Fibroblast of skin of back (primary cell): ENCODE data around the gene TBC1D26. TPM values are rescaled to one million over a fixed set of nuclear protein-coding genes. Genes with fewer than 3 reads are reported as not detected.
"Not testable (repeated sequence)": the region's sequence is repeated elsewhere in the genome, so short reads cannot be mapped to it uniquely, and the experiment has no call there.

Experiments
- DNase-seq: peaks from one replicate; pipeline ENCODE4 v3.0.0-alpha.2; 2013
- polyA plus RNA-seq, 2 experiments: library from polyadenylated mRNA; unstranded; fragments of 120-200 nt; gene quantifications; one replicate each; pipeline ENCODE4 v1.2.1, GENCODE V29; 2013; ENCODE audit not compliant: insufficient read length in 2 of 2

TBC1D26 gene
- polyA plus RNA-seq (2013, experiment 1 of 2; ENCODE audit: insufficient read length) = not detected
- not detected for polyA plus RNA-seq (2013, experiment 2 of 2; ENCODE audit: insufficient read length)

DNA sequence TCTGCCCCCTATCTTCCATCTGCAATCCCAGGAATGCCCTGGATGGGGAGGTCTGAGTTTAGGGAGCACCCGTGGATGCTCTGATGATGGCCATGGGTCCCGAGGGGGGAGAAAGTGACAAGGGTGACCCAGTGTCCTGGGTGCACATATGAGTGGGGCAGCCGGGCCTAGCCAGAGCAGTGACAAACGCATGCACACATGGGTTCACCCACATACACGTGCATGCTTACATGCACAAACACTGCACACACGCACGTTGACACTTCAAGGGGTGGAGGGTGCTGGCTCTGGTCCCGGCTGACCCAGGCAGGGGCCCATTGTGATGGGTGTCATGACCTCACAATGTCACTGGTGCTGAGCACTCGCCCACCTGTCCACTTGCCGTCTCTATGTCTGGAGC lies at the start of gene TBC1D26:
TBC1D26 (plus strand) TSS at position 384 of the 400 bp plus-strand sequence. CDS start 3,066 bp downstream, outside the sequence.
- DNase-seq = not testable (repeated sequence)

- DNase-seq = not testable (repeated sequence)
Measured at GRCh38 chr17:15683135-15683534, 48.9 kb upstream of the TBC1D26 start.

DNA sequence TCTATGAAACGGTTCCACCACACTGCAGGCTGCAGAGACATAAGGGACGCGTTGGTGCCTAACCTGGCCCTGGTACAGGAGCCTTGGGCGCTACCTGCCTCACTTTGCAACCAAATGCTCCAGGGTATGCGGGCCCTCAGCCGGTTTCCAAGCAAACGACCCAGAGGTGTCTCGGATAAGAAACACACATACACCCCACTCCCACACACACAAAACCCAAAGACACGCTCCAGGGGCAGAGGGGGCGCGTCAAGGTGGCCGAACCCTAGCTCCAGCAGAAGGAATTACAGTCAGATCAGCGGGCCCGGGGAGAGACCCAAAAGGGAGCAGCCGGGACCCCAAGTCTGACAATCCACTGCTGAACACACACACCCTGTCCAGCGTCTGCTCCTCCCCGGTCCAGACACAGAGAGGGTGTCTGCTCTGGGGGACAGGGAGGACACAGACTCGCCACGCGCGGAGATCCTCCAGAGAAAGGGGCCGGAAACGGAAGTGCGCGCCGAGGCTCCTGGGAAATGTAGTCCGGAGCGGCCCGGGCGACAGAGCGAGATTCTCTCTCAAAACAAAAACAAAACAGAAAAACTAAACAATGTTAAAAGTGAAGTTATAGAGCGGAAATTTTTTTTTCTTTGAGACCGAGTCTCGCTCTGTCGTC lies 48.1 kb upstream of the TBC1D26 start, which contains the start of gene TRIM16:
TRIM16 (minus strand) TSS at position 488 of the 655 bp plus-strand sequence. CDS start 32,702 bp downstream, outside the sequence.
- peak; percentile 56 for DNase-seq

GRCh38 chr17:15687494-15687893 lies 44.6 kb upstream of the TBC1D26 start:
- not testable (repeated sequence) for DNase-seq

DNA sequence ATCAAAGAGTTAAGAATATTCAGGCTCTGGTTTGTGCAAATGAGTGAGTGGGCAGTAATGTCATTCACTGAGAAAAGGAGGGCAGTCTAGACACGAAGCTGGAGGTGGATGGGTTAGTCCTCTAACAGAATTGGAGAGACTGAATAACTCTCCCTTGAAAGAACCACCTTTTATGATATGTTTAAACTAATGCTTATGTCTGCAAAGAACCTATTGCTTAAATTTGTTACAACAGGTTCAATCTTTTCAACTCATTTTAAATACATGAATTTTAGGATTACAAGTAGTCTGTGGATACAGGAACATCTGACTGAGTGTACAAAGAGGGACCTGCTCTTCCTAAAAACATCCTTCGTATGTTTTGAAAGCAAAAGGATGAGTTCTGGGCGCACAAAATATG lies 33.1 kb upstream of the TBC1D26 start:
- not testable (repeated sequence) for DNase-seq

- peak; percentile 100 for DNase-seq
Measured at GRCh38 chr17:15699413-15699924, 32.6 kb upstream of the TBC1D26 start, which contains the start of gene ZNF286A. TSS of gene ZNF286A (plus strand) at chr17:15699752. CDS start at chr17:15700330, 578 bp downstream.

DNA sequence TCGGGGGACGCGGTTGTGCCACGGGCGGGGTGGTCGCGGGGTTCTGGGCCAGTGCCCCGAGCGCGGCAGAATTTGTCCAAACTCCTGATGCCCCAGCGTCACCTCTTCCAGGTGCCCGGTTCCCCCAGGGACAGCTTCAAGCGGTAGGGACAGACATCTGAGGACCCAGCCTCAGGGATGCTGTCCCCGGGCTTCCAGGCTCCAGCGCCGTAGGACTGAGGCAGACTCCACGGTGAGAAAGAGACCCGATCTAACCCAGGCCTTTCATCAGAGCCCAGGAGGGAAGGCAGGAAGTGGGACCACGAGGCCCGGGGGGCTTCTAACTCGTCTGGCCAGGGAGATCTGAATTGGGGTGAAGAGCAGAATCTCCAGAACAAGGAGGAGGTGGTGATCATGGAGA lies 32.1 kb upstream of the TBC1D26 start:
- DNase-seq = not testable (repeated sequence)

DNA sequence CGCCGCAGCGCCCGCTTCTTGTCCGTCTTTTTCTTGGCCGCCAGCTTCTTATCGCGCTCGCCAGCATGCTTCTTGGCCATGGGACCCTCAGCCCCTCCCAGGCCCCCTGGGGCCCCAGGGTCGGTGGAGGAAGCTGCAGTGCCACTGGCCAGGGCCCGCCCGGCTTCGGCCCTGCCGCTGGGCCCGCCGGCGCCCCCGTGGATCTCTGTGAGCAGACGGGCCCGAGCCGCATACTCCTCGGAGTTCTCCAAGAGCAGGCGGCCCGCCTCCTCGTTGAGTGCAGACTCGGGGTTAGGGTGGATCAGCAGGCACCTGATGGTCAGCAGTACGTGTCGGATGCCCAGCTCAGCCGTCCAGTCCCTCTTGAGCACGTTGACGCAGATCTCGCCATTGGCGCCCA lies 27.8 kb upstream of the TBC1D26 start:
- DNase-seq = not testable (repeated sequence)

- DNase-seq = not testable (repeated sequence)
Measured at GRCh38 chr17:15704813-15705212, 27.3 kb upstream of the TBC1D26 start.

- not testable (repeated sequence) for DNase-seq
Measured at GRCh38 chr17:15708879-15709278, 23.2 kb upstream of the TBC1D26 start.

DNA sequence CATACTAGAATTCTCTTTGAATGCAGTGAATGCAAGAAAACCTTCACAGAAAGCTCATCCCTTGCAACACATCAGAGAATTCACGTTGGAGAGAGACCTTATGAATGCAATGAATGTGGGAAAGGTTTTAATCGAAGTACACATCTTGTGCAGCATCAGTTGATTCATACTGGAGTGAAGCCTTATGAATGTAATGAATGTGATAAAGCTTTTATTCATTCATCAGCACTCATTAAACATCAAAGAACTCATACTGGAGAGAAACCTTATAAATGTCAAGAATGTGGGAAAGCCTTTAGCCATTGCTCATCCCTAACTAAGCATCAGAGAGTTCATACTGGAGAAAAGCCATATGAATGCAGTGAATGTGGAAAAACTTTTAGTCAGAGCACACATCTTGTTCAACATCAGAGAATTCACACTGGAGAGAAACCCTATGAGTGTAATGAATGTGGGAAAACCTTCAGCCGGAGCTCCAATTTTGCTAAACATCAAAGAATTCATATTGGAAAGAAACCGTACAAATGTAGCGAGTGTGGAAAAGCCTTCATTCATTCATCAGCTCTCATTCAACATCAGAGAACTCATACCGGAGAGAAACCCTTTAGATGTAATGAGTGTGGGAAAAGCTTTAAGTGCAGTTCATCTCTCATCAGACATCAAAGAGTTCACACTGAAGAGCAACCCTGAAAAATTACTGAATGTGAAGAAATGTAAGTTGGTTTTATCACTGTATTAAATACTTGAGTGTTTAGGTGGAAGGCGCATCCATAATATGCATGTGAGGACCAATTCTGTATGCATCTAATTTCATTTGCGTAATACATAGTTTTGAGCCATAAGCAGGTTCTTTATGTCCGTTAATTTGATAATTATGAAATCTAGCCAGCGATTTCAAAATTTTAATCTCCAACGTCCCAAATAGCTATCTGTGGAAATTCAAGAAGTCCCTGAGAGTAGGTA lies 15.2 kb upstream of the TBC1D26 start:
- not testable (repeated sequence) for DNase-seq

GRCh38 chr17:15730535-15730934 lies 1.5 kb upstream of the TBC1D26 start:
- DNase-seq = not testable (repeated sequence)

GRCh38 chr17:15733174-15733789 lies 1.2 kb downstream of the TBC1D26 start:
- DNase-seq = not testable (repeated sequence)

- not testable (repeated sequence) for DNase-seq
Measured at GRCh38 chr17:15736578-15736977, 4.5 kb downstream of the TBC1D26 start.

DNA sequence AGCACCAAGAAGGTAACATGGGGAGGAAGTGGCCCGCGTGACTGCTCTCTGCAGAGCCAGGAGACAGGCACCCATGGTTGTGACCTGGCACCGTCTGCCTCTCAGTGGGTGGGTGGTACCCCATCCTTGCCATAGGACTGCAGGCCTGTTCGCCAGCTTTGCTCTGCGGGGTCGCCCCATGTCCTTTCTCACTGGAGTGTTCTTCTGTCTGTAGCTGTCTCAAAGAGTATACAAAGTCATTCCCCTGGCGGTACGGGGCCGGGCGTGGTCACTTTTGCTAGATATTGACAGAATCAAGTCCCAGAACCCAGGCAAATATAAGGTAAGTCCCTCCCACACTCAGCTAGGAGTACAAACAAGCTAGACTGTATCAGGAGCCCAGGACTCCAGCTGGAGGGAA lies 6.0 kb downstream of the TBC1D26 start:
- DNase-seq = no peak

- DNase-seq = not testable (repeated sequence)
Measured at GRCh38 chr17:15739259-15739658, 7.2 kb downstream of the TBC1D26 start.

GRCh38 chr17:15740041-15740440 lies 8.0 kb downstream of the TBC1D26 start:
- DNase-seq = not testable (repeated sequence)

- DNase-seq = no peak
Measured at GRCh38 chr17:15740570-15741120, 8.6 kb downstream of the TBC1D26 start.

- no peak for DNase-seq
Measured at GRCh38 chr17:15741624-15742023, 9.5 kb downstream of the TBC1D26 start.

- DNase-seq = no peak
Measured at GRCh38 chr17:15742051-15742795, 10.1 kb downstream of the TBC1D26 start.

DNA sequence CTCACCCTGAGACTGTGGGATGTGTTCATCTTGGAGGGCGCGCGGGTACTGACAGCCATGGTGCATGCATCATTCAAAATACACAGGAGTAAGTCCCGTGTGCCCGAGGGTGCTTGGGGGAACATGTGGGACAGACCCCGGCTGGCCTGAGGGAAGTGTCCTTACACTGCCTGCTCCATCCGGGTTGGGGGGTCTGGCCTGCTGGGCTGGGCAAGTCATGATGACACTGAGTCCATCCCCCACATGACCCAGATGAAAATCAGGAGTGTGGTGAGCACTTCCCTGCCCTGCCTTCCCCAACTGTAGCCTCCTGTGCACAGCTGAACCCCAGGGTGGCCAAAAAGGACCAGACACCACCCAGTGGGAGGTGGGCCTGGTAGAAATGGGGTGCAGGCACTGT lies 10.8 kb downstream of the TBC1D26 start:
- DNase-seq = no peak
